OCI-LY7 (cell line): Measurements from ENCODE around the gene SPAG4. TPM values are rescaled to one million over a fixed set of nuclear protein-coding genes. Genes with fewer than 3 reads are reported as not detected.

Experiments
- BruUV-seq: library from RNA; stranded (reverse); fragments of 400-500 nt; replicated peaks from 2 replicates; lab custom pipeline; 2021; lab: Mats Ljungman, UMichigan
- CTCF ChIA-PET: fragments of 300-600 bp; sonication (Branson Sonifier 250); formaldehyde crosslinking; loops from one replicate; lab custom pipeline; 2022; ENCODE audit warnings: antibody characterized with exemption; ENCODE audit not compliant: unreplicated experiment; lab: Charles Lee
- POLR2A ChIA-PET: fragments of 300-600 bp; sonication (Branson Sonifier 250); formaldehyde crosslinking; loops from one replicate; lab custom pipeline; 2022; ENCODE audit warnings: antibody characterized with exemption; lab: Charles Lee
- DNase-seq: peaks from one replicate; pipeline ENCODE4 v3.0.0-alpha.2; 2015; ENCODE audit warnings: low spot score
- H2AFZ ChIP-seq: fragments of 200-600 bp; sonication (generic), shearing (Covaris generic); 2 replicates; pipeline ENCODE4 v1.6.1; 2014; ENCODE audit warnings: mild to moderate bottlenecking, antibody characterized with exemption, low read length, moderate library complexity
- H3K27ac ChIP-seq: fragments of 200-600 bp; sonication (generic); 2 replicates; pipeline ENCODE4 v1.5.1; 2014; ENCODE audit warnings: mixed run types, low read depth, mild to moderate bottlenecking, moderate library complexity, low read length, inconsistent platforms; ENCODE audit not compliant: poor library complexity, severe bottlenecking
- H3K36me3 ChIP-seq: fragments of 200-600 bp; sonication (generic); 2 replicates; pipeline ENCODE4 v1.6.1; 2014; ENCODE audit warnings: mild to moderate bottlenecking, antibody characterized with exemption, low read length, moderate library complexity, mixed read lengths; ENCODE audit not compliant: insufficient read depth
- H3K4me1 ChIP-seq: fragments of 200-600 bp; sonication (generic); 2 replicates; pipeline ENCODE4 v1.5.1; 2014; ENCODE audit warnings: mild to moderate bottlenecking, low read length; ENCODE audit not compliant: insufficient read depth, poor library complexity, severe bottlenecking
- H3K4me2 ChIP-seq: fragments of 200-600 bp; sonication (generic); 2 replicates; pipeline ENCODE4 v1.6.1; 2014; ENCODE audit warnings: mild to moderate bottlenecking, low read length
- H3K4me3 ChIP-seq: fragments of 200-600 bp; sonication (generic); 2 replicates; pipeline ENCODE4 v1.5.1; 2014; ENCODE audit warnings: mild to moderate bottlenecking, low read depth, low read length; ENCODE audit not compliant: poor library complexity, severe bottlenecking
- H3K79me2 ChIP-seq: fragments of 200-600 bp; sonication (generic); 2 replicates; pipeline ENCODE4 v1.6.1; 2016; ENCODE audit warnings: low read depth, mild to moderate bottlenecking, low read length, moderate library complexity, mixed read lengths; ENCODE audit not compliant: insufficient read depth
- H3K9me2 ChIP-seq: fragments of 200-600 bp; sonication (generic); 2 replicates; pipeline ENCODE4 v1.6.1; 2016; ENCODE audit warnings: mild to moderate bottlenecking, low read length, mixed read lengths; ENCODE audit not compliant: insufficient read depth
- H3K9me3 ChIP-seq: fragments of 200-600 bp; sonication (generic); 2 replicates; pipeline ENCODE4 v1.6.1; 2014; ENCODE audit warnings: mild to moderate bottlenecking, mixed run types, low read length, mixed read lengths
- H4K20me1 ChIP-seq: fragments of 200-600 bp; sonication (generic); 2 replicates; pipeline ENCODE4 v1.6.1; 2014; ENCODE audit warnings: mild to moderate bottlenecking, antibody characterized with exemption, low read length, moderate library complexity, mixed read lengths; ENCODE audit not compliant: insufficient read depth
- CTCF ChIP-seq: fragments of 200-600 bp; sonication (generic); conservative IDR thresholded peaks from 2 replicates; pipeline ENCODE4 v1.5.1; 2014; ENCODE audit warnings: mild to moderate bottlenecking, antibody characterized with exemption, low read length, moderate library complexity, mixed read lengths
- EZH2phosphoT487 ChIP-seq: fragments of 200-600 bp; sonication (generic); IDR thresholded peaks from 2 replicates; pipeline ENCODE4 v1.6.1; 2018; ENCODE audit warnings: low read depth, borderline replicate concordance, mild to moderate bottlenecking, mixed run types, antibody characterized with exemption, low read length, moderate library complexity, mixed read lengths
- intact Hi-C: fragments of 100-400 bp; cut with micrococcal nuclease; formaldehyde crosslinking; loops from one replicate; pipeline ENCODE4 v1.10.0; 2022; ENCODE audit not compliant: unreplicated experiment
- total RNA-seq, 2 experiments: library from RNA; depleted of rRNA in 1 of 2; stranded (reverse); fragments of >200 nt in 1 of 2; shearing (Covaris generic) in 1 of 2; gene quantifications; 2 replicates each; pipeline ENCODE4 v1.2.3, GENCODE V29; 2014 to 2022

The SPAG4 gene
- total RNA-seq, 2 experiments from 2014 or later, result 24.7 to 64.2 TPM

GRCh38 chr20:35583636-35584560, 31.7 kb upstream of the SPAG4 start:
- intact Hi-C loops, result no loop called here
- Histone ChIP-seq H3K9me2 (no peaks in the 10 kb centered on the region), H2AFZ (no peak overlapping the region), H3K27ac (no peak overlapping the region), H3K4me2 (no peak overlapping the region), H3K4me3 (no peak overlapping the region), H3K79me2 (no peaks in the 10 kb centered on the region), H4K20me1 (no peaks in the 10 kb centered on the region), H3K9me3 (no peaks in the 10 kb centered on the region), H3K36me3 (no peaks in the 10 kb centered on the region), H3K4me1 (no peaks in the 10 kb centered on the region)
- ChIA-PET CTCF (no interaction called here), POLR2A (interaction anchor here (1.0 to 1.1 kb wide), 2 partner anchors 15 to 21 kb away, joined by 3 to 4 read pairs; no protein-coding TSS in a partner anchor)
- TF ChIP-seq CTCF, result no peak
- no peak for TF ChIP-seq EZH2phosphoT487
- no TSS peak for BruUV-seq
- DNase-seq, result no peak

DNA sequence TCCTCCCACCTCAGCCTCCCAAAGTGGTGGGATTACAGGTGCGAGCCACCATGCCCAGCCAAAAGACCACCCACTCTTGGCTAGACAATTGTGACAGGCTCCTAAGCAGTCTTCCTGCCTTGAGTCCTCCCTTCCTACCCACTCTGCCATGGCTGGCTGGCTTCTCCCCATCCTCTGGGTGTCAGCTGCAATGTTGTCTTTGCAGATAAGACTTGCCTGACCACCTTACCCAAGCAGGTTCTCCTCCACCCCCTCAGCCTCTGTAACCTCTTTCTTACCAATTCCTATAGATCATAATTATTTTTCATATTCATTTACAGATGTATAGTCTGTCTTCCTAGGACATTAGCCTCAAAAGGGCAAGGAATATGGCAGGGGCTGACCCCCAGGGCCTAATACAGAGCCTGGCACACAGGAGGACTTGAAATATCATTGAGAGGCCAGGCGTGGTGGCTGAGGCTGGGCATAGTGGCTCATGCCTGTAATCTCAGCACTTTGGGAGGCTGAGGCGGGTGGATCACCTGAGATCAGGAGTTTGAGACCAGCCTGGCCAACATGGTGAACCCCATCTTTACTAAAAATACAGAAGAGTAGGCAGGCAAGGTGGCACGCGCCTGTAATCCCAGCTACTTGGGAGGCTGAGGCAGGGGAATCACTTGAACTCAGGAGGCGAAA, 28.7 kb upstream of the SPAG4 start:
- intact Hi-C loops, result no loop called here
- POLR2A ChIA-PET, result interaction anchor here (0.6 kb wide), 1 partner anchor 18 kb away, joined by 4 read pairs; no protein-coding TSS in a partner anchor
- CTCF ChIA-PET, result no interaction called here

More for the DNA sequence above, 28.7 kb upstream of the SPAG4 start:
- Histone ChIP-seq H3K9me2 (no peaks in the 10 kb centered on the region), H3K9me3 (no peaks in the 10 kb centered on the region), H4K20me1 (no peaks in the 10 kb centered on the region), H3K36me3 (no peaks in the 10 kb centered on the region), H3K27ac (no peak overlapping the region), H3K4me2 (no peak overlapping the region), H2AFZ (no peak overlapping the region), H3K4me1 (no peaks in the 10 kb centered on the region), H3K79me2 (no peaks in the 10 kb centered on the region), H3K4me3 (no peak overlapping the region)
- BruUV-seq, result no TSS peak
- no peak for DNase-seq
- TF ChIP-seq EZH2phosphoT487 (no peak), CTCF (no peak)
